ENCODE measurements around the gene CHAT. TPM values are rescaled to one million over a fixed set of nuclear protein-coding genes. Genes with fewer than 3 reads are reported as not detected.

CHAT gene
- total and polyA plus RNA-seq, 3 donors from 2014 or later = 0.75 to 1.7 (median 0.93) TPM

GRCh38 chr10:49611816-49612512 lies 1.9 kb upstream of the CHAT start:
- intact Hi-C loops (cut with DNase I; ENCODE audit: low total_unique reads) = no loop called here
- H3K27ac ChIP-seq = no peak overlapping the region
- WGBS, 2 donors = 5 to 7% methylated on average over 30 to 39 of the region's 53 CpGs

GRCh38 chr10:49612513-49613164 lies 1.2 kb upstream of the CHAT start:
- TF ChIP-seq CTCF (IDR thresholded peaks at IDR 0.05) (no peak), POLR2A (IDR thresholded peaks at IDR 0.05) (no peak)
- WGBS, 2 donors = 4 to 5% methylated on average over 4 to 29 of the region's 29 CpGs
- H3K27me3 ChIP-seq = no peaks in the 10 kb centered on the region
- no peaks in the 10 kb centered on the region for H3K36me3 ChIP-seq (ENCODE audit: low read depth, missing control alignments)
- H3K4me1 ChIP-seq = peaks cover 5% of the 10 kb centered on the region
- no peak overlapping the region for H3K4me3 ChIP-seq
- intact Hi-C loops (cut with DNase I; ENCODE audit: low total_unique reads) = no loop called here
- H3K27ac ChIP-seq = no peak overlapping the region
- H3K9me3 ChIP-seq = no peaks in the 10 kb centered on the region
- DNase-seq = no peak

More at GRCh38 chr10:49611816-49612512, 1.9 kb upstream of the CHAT start:
- Histone ChIP-seq H3K9me3 (no peaks in the 10 kb centered on the region), H3K27me3 (no peaks in the 10 kb centered on the region), H3K36me3 (ENCODE audit: low read depth, missing control alignments) (no peaks in the 10 kb centered on the region), H3K4me3 (no peak overlapping the region), H3K4me1 (peaks cover 5% of the 10 kb centered on the region)
- TF ChIP-seq POLR2A (IDR thresholded peaks at IDR 0.05) (no peak), CTCF (IDR thresholded peaks at IDR 0.05) (no peak)
- DNase-seq = no peak

- H3K36me3 ChIP-seq (ENCODE audit: low read depth, missing control alignments) = no peaks in the 10 kb centered on the region
- no peak overlapping the region for H3K4me3 ChIP-seq
- H3K27me3 ChIP-seq = no peaks in the 10 kb centered on the region
- no peak overlapping the region for H3K27ac ChIP-seq
- TF ChIP-seq CTCF (IDR thresholded peaks at IDR 0.05) = no peak
- no peak for TF ChIP-seq POLR2A (IDR thresholded peaks at IDR 0.05)
- WGBS, 2 donors = 1 to 40% methylated on average over 1 to 22 of the region's 23 CpGs
- intact Hi-C loops (cut with DNase I; ENCODE audit: low total_unique reads) = no loop called here
- peaks cover 5% of the 10 kb centered on the region for H3K4me1 ChIP-seq
- DNase-seq = no peak
- H3K9me3 ChIP-seq = no peaks in the 10 kb centered on the region
Measured at GRCh38 chr10:49613165-49613881, 514 bp upstream of the CHAT start.

- Histone ChIP-seq H3K27ac (no peak overlapping the region), H3K4me1 (peaks cover 5% of the 10 kb centered on the region), H3K36me3 (ENCODE audit: low read depth, missing control alignments) (no peaks in the 10 kb centered on the region), H3K4me3 (no peak overlapping the region), H3K9me3 (no peaks in the 10 kb centered on the region), H3K27me3 (no peaks in the 10 kb centered on the region)
- intact Hi-C loops (cut with DNase I; ENCODE audit: low total_unique reads) = no loop called here
- no peak for TF ChIP-seq CTCF (IDR thresholded peaks at IDR 0.05)
- TF ChIP-seq POLR2A (IDR thresholded peaks at IDR 0.05) = no peak
- DNase-seq = no peak
- 3 to 5% methylated on average over 23 to 49 of the region's 49 CpGs for WGBS, 2 donors
Measured at GRCh38 chr10:49614242-49615198, 683 bp downstream of the CHAT start.
